ENCODE measurements around the gene NADK2. TPM values are rescaled to one million over a fixed set of nuclear protein-coding genes. Genes with fewer than 3 reads are reported as not detected.
A peak's percentile ranks its signal among the peaks of the same experiment; 100 is the strongest.

The NADK2 gene
- total and polyA plus RNA-seq, 9 of the 15 experiments (the other 6 are each of a cell fraction or from before 2014, with no cell fraction given) = 10.6 to 41.0 (median 24.0) TPM

DNA sequence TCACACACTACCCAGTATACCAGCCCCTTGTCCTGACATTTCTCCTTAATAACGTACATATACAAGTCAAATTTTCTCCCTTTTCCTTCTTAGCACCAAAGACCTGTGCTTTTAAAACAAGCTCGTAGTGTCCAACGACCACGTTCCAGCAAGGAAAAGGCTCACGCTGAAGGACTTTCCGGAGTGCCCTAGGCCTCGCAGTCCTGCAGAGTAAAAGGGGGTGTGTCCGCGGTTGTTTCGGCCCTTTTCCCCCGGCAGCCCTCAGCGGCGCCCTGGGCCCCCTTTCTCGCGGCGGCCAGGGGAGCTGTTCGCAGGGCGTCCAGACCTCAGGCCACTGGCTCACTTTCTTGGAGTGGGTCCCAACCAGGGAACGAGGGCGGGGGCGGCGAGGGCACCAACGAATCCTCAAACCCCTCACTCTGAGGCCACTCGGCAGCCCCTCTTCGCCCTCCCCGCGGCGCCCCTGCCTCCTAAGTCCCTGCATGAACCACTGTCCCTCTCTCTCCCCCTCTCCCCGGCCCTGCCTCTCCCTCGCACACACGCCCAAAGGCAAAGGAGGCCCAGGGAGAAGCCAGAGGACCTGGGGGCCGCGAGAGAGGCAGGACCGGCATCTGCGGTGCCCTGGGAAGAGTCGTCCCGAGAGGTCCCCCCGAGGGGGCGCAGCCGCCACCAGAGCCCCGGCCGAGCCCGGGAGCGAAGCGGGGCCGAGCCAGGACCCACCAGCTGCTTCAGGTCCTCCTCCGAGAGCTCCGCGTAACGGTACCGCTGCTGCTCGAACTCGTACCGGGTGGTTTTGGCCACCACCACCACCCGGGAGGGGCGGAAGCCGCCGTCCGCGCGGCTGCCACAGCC is 720 bp downstream of the NADK2 start (continued):
- TF ChIP-seq, protein P1, sequence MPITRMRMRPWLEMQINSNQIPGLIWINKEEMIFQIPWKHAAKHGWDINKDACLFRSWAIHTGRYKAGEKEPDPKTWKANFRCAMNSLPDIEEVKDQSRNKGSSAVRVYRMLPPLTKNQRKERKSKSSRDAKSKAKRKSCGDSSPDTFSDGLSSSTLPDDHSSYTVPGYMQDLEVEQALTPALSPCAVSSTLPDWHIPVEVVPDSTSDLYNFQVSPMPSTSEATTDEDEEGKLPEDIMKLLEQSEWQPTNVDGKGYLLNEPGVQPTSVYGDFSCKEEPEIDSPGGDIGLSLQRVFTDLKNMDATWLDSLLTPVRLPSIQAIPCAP (CRISPR knock-in tag; IDR thresholded peaks at IDR 0.05; ENCODE audit: borderline replicate concordance) = no peak
- TF ChIP-seq RUNX1 (IDR thresholded peaks at IDR 0.05; ENCODE audit: low read depth) (no peak), XRCC5 (IDR thresholded peaks at IDR 0.05; ENCODE audit: low read depth, low read length) (no peak), KDM1A (IDR thresholded peaks at IDR 0.05) (no peak), JUND (IDR thresholded peaks at IDR 0.05; ENCODE audit: borderline replicate concordance, low read depth, low read length) (peak; percentile 40; the same call in 1 of the 2 replicates), JUND (tag; IDR thresholded peaks at IDR 0.05; ENCODE audit: borderline replicate concordance, low read depth, low read length) (peak; percentile 15; the same call in 1 of the 3 replicates), KAT7 (CRISPR knock-in tag; IDR thresholded peaks at IDR 0.05; ENCODE audit: borderline replicate concordance) (peak; percentile 83; the same call in 1 of the 2 replicates), BMI1 (IDR thresholded peaks at IDR 0.05; ENCODE audit: low read length) (no peak), TAF15 (IDR thresholded peaks at IDR 0.05; ENCODE audit: low read depth, low read length) (no peak), NR2F6 (CRISPR knock-in tag; IDR thresholded peaks at IDR 0.05) (no peak), KAT8 (IDR thresholded peaks at IDR 0.05; ENCODE audit: low read depth) (no peak), ZNF444 (CRISPR knock-in tag; IDR thresholded peaks at IDR 0.05) (no peak)
- TF ChIP-seq, protein P2, sequence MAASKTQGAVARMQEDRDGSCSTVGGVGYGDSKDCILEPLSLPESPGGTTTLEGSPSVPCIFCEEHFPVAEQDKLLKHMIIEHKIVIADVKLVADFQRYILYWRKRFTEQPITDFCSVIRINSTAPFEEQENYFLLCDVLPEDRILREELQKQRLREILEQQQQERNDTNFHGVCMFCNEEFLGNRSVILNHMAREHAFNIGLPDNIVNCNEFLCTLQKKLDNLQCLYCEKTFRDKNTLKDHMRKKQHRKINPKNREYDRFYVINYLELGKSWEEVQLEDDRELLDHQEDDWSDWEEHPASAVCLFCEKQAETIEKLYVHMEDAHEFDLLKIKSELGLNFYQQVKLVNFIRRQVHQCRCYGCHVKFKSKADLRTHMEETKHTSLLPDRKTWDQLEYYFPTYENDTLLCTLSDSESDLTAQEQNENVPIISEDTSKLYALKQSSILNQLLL (CRISPR knock-in tag; IDR thresholded peaks at IDR 0.05; ENCODE audit: borderline replicate concordance) = no peak
- TF ChIP-seq, protein P3, sequence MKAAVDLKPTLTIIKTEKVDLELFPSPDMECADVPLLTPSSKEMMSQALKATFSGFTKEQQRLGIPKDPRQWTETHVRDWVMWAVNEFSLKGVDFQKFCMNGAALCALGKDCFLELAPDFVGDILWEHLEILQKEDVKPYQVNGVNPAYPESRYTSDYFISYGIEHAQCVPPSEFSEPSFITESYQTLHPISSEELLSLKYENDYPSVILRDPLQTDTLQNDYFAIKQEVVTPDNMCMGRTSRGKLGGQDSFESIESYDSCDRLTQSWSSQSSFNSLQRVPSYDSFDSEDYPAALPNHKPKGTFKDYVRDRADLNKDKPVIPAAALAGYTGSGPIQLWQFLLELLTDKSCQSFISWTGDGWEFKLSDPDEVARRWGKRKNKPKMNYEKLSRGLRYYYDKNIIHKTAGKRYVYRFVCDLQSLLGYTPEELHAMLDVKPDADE (conservative IDR thresholded peaks at IDR 0.05; ENCODE audit: control insufficient read depth, low read depth, low read length) = no peak; the same call in 1 of the 2 replicates
- TF ChIP-seq, protein P4, sequence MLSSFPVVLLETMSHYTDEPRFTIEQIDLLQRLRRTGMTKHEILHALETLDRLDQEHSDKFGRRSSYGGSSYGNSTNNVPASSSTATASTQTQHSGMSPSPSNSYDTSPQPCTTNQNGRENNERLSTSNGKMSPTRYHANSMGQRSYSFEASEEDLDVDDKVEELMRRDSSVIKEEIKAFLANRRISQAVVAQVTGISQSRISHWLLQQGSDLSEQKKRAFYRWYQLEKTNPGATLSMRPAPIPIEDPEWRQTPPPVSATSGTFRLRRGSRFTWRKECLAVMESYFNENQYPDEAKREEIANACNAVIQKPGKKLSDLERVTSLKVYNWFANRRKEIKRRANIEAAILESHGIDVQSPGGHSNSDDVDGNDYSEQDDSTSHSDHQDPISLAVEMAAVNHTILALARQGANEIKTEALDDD (IDR thresholded peaks at IDR 0.05) = no peak
- TF ChIP-seq, protein P5, sequence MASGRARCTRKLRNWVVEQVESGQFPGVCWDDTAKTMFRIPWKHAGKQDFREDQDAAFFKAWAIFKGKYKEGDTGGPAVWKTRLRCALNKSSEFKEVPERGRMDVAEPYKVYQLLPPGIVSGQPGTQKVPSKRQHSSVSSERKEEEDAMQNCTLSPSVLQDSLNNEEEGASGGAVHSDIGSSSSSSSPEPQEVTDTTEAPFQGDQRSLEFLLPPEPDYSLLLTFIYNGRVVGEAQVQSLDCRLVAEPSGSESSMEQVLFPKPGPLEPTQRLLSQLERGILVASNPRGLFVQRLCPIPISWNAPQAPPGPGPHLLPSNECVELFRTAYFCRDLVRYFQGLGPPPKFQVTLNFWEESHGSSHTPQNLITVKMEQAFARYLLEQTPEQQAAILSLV (tag; IDR thresholded peaks at IDR 0.05) = no peak
- TF ChIP-seq, protein P6, sequence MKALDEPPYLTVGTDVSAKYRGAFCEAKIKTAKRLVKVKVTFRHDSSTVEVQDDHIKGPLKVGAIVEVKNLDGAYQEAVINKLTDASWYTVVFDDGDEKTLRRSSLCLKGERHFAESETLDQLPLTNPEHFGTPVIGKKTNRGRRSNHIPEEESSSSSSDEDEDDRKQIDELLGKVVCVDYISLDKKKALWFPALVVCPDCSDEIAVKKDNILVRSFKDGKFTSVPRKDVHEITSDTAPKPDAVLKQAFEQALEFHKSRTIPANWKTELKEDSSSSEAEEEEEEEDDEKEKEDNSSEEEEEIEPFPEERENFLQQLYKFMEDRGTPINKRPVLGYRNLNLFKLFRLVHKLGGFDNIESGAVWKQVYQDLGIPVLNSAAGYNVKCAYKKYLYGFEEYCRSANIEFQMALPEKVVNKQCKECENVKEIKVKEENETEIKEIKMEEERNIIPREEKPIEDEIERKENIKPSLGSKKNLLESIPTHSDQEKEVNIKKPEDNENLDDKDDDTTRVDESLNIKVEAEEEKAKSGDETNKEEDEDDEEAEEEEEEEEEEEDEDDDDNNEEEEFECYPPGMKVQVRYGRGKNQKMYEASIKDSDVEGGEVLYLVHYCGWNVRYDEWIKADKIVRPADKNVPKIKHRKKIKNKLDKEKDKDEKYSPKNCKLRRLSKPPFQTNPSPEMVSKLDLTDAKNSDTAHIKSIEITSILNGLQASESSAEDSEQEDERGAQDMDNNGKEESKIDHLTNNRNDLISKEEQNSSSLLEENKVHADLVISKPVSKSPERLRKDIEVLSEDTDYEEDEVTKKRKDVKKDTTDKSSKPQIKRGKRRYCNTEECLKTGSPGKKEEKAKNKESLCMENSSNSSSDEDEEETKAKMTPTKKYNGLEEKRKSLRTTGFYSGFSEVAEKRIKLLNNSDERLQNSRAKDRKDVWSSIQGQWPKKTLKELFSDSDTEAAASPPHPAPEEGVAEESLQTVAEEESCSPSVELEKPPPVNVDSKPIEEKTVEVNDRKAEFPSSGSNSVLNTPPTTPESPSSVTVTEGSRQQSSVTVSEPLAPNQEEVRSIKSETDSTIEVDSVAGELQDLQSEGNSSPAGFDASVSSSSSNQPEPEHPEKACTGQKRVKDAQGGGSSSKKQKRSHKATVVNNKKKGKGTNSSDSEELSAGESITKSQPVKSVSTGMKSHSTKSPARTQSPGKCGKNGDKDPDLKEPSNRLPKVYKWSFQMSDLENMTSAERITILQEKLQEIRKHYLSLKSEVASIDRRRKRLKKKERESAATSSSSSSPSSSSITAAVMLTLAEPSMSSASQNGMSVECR (CRISPR knock-in tag; IDR thresholded peaks at IDR 0.05) = no peak

Measured in K562 (cell line).